ENCODE results near the gene NEXN. TPM values are rescaled to one million over a fixed set of nuclear protein-coding genes. Genes with fewer than 3 reads are reported as not detected.

NEXN gene
- total and polyA plus RNA-seq, 2 of the 8 experiments (the other 6 are each of a cell fraction or from before 2014, with no cell fraction given) = 0.20 to 2.9 TPM

GRCh38 chr1:77986810-77987209 is 98.4 kb downstream of the NEXN start:
- Histone ChIP-seq H3K4me1 (replicated peaks in 1 of 4; ENCODE audit: control insufficient read depth in 3 of 4, insufficient read depth in 4 of 4, low read length in 3 of 4) (peaks cover 0 to 6% (median 0%) of the 10 kb centered on the region in 4 experiments; a peak in 1 of 7 replicates), H3K4me2 (ENCODE audit: insufficient read depth in 1 of 2, low read depth in 2 of 2, low read length in 2 of 2) (no peak overlapping the region), H2BK15ac (ENCODE audit: low read length) (no peak overlapping the region), H2BK12ac (ENCODE audit: low read depth, low read length) (no peak overlapping the region), H2BK20ac (ENCODE audit: low read length) (no peak overlapping the region), H3K4ac (replicated peaks; ENCODE audit: insufficient read length, low read depth, low read length) (no peak overlapping the region), H3K27ac (ENCODE audit: low read depth, low read length) (no peak overlapping the region), H3K23ac (ENCODE audit: insufficient read length) (no peak overlapping the region), H3K9ac (replicated peaks in 1 of 4; ENCODE audit: extremely low read depth in 1 of 4, low read depth in 3 of 4, low read length in 3 of 4) (no peak overlapping the region), H3K36me3 (ENCODE audit: control insufficient read depth in 2 of 4, insufficient read depth in 4 of 4, low read length in 3 of 4) (peaks cover 0 to 5% (median 0%) of the 10 kb centered on the region in 4 experiments; a peak in 2 of 8 replicates), H2AK5ac (ENCODE audit: low read depth, low read length) (no peak overlapping the region), H2BK120ac (replicated peaks; ENCODE audit: low read depth, low read length) (no peak overlapping the region), H3K14ac (ENCODE audit: insufficient read length) (no peak overlapping the region), H3K23me2 (ENCODE audit: low read depth, low read length) (no peaks in the 10 kb centered on the region), H3K79me1 (ENCODE audit: low read depth, low read length) (peaks cover 7% of the 10 kb centered on the region), H3K27me3 (replicated peaks in 1 of 4; ENCODE audit: control insufficient read depth in 3 of 4, extremely low read depth in 1 of 4, insufficient read depth in 3 of 4, low read length in 3 of 4) (no peaks in the 10 kb centered on the region), H2AFZ (ENCODE audit: low read length) (no peak overlapping the region), H2BK5ac (ENCODE audit: low read depth, low read length) (no peak overlapping the region), H4K91ac (replicated peaks; ENCODE audit: insufficient read length, low read length) (no peak overlapping the region), H4K5ac (ENCODE audit: insufficient read length, low read depth, low read length) (no peak overlapping the region), H3K9me3 (ENCODE audit: insufficient read depth in 2 of 2, low read depth in 1 of 2, low read length in 1 of 2) (no peaks in the 10 kb centered on the region), H3K79me2 (ENCODE audit: control insufficient read depth in 1 of 2, insufficient read depth in 2 of 2, low read length in 2 of 2) (peaks cover 4 to 89% of the 10 kb centered on the region in 2 experiments), H3K4me3 (ENCODE audit: extremely low read depth in 1 of 4, insufficient read depth in 2 of 4, low read depth in 3 of 4, low read length in 4 of 4) (no peak overlapping the region), H4K20me1 (replicated peaks in 1 of 2; ENCODE audit: control insufficient read depth in 1 of 2, insufficient read depth in 2 of 2, low read length in 2 of 2) (peaks cover 3 to 10% of the 10 kb centered on the region in 2 experiments), H3K18ac (ENCODE audit: extremely low read depth, low read length) (no peak overlapping the region), H4K8ac (ENCODE audit: extremely low read depth, insufficient read depth, low read length) (no peak overlapping the region), H3K56ac (replicated peaks; ENCODE audit: insufficient read length, low read depth, low read length) (no peak overlapping the region)
- FAIRE-seq (no peak), DNase-seq (ENCODE audit: low read depth in 1 of 2, low spot score in 2 of 2) (no peak)
- ChIA-PET POLR2A (ENCODE audit: partially characterized antibody) (interaction anchor here (1.2 to 7.5 kb wide), 5 partner anchors 8 to 18 kb away, joined by 3 to 40 read pairs (median 13); partner anchors contain the start of genes DNAJB4 and FUBP1), CTCF (ENCODE audit: partially characterized antibody) (interaction anchor here (1.1 to 2.1 kb wide), 3 partner anchors 9 to 127 kb away, joined by 3 to 11 read pairs (median 5); no protein-coding TSS in a partner anchor)
- TF ChIP-seq TCF12 (IDR thresholded peaks at IDR 0.05; ENCODE audit: low read depth, low read length) (no peak), ATF3 (IDR thresholded peaks at IDR 0.05; ENCODE audit: insufficient read depth, low read depth, low read length) (no peak), SUZ12 (IDR thresholded peaks at IDR 0.05; ENCODE audit: low read length) (no peak), PHF8 (conservative IDR thresholded peaks at IDR 0.05; ENCODE audit: low read depth, low read length) (no peak), CBX5 (IDR thresholded peaks at IDR 0.05; ENCODE audit: low read depth, low read length) (no peak), CTCF (IDR thresholded peaks at IDR 0.05; ENCODE audit: control extremely low read depth in 1 of 3, insufficient read depth in 1 of 3, low read depth in 1 of 3, low read length in 3 of 3) (no peak), TBP (IDR thresholded peaks at IDR 0.05; ENCODE audit: low read depth, low read length) (no peak), CEBPB (IDR thresholded peaks at IDR 0.05; ENCODE audit: low read depth, low read length) (peak; percentile 60)
